Activated CD4-positive, alpha-beta T cell treated with anti-CD3 and anti-CD28 coated beads, Interleukin-2, amount 10 ng/mL, durations not matched to agents 7 days and 5 days (primary cell): ENCODE results near the gene OPCML. TPM values are rescaled to one million over a fixed set of nuclear protein-coding genes. Genes with fewer than 3 reads are reported as not detected.

ENCODE experiments used
- CTCF ChIA-PET: fragments of 350-600 bp; sonication (Branson Sonifier 250); formaldehyde crosslinking; loops from one replicate; lab custom pipeline; 2021; ENCODE audit warnings: antibody characterized with exemption; lab: Charles Lee
- POLR2A ChIA-PET: fragments of 350-600 bp; sonication (Branson Sonifier 250); formaldehyde crosslinking; loops from one replicate; lab custom pipeline; 2021; ENCODE audit warnings: antibody characterized with exemption; lab: Charles Lee
- DNase-seq: peaks from one replicate; pipeline ENCODE4 v3.0.0-alpha.2; 2020
- H3K27ac Mint-ChIP-seq: one replicate; pipeline ENCODE4 v1.8.0; 2021; ENCODE audit warnings: mild to moderate bottlenecking, moderate library complexity, mixed read lengths
- H3K27me3 Mint-ChIP-seq: one replicate; pipeline ENCODE4 v1.8.0; 2021; ENCODE audit warnings: mixed read lengths
- H3K36me3 Mint-ChIP-seq: one replicate; pipeline ENCODE4 v1.8.0; 2021; ENCODE audit warnings: low read depth, mixed read lengths
- H3K4me1 Mint-ChIP-seq: one replicate; pipeline ENCODE4 v1.8.0; 2021; ENCODE audit warnings: mixed read lengths
- H3K4me3 Mint-ChIP-seq: one replicate; pipeline ENCODE4 v1.8.0; 2021; ENCODE audit warnings: mild to moderate bottlenecking, moderate library complexity, mixed read lengths
- H3K9me3 Mint-ChIP-seq: one replicate; pipeline ENCODE4 v1.8.0; 2021; ENCODE audit warnings: mixed read lengths
- total RNA-seq, 2 experiments: library from RNA; stranded (reverse); gene quantifications; one replicate each; pipeline ENCODE4 v1.2.3, GENCODE V29; 2021

Gene OPCML
- total RNA-seq, 2 experiments from 2014 or later = not detected

- no peak overlapping the region for H3K27ac Mint-ChIP-seq
- DNase-seq = no peak
- CTCF ChIA-PET = no interaction called here
- H3K27me3 Mint-ChIP-seq = no peaks in the 10 kb centered on the region
- no peaks in the 10 kb centered on the region for H3K36me3 Mint-ChIP-seq
- no peaks in the 10 kb centered on the region for H3K4me1 Mint-ChIP-seq
- POLR2A ChIA-PET = no interaction called here
- H3K9me3 Mint-ChIP-seq = no peaks in the 10 kb centered on the region
- no peak overlapping the region for H3K4me3 Mint-ChIP-seq
These were observed 738.5 kb downstream of the OPCML start for GRCh38 chr11:132793831-132794230.

- Mint-ChIP-seq H3K27ac (no peak overlapping the region), H3K4me1 (no peaks in the 10 kb centered on the region), H3K36me3 (no peaks in the 10 kb centered on the region), H3K9me3 (no peaks in the 10 kb centered on the region), H3K4me3 (no peak overlapping the region), H3K27me3 (no peaks in the 10 kb centered on the region)
- POLR2A ChIA-PET = no interaction called here
- no peak for DNase-seq
- CTCF ChIA-PET = no interaction called here
These were observed 739.8 kb downstream of the OPCML start for GRCh38 chr11:132792341-132793140.

DNA sequence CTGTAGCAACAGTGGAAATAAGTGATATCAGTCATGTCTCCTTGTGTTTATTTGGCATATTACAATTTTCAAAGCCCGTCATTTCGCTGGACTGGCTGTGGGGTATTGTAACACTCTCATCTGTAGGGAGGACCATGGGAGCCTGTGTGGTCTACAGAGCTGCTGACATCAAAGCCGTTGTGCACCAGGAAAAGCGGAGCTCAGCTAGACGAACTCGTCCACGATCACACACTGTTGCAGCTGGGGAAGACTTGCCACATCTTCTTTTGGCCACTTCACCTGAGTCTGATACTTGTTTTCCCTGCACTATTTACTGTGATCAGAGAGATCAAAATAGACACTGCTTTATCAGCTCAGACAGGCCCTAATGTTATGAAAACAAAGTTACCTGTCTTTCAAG is 741.3 kb downstream of the OPCML start:
- Mint-ChIP-seq H3K4me3 (no peak overlapping the region), H3K9me3 (no peaks in the 10 kb centered on the region), H3K27me3 (no peaks in the 10 kb centered on the region), H3K4me1 (no peaks in the 10 kb centered on the region), H3K27ac (no peak overlapping the region), H3K36me3 (no peaks in the 10 kb centered on the region)
- DNase-seq = no peak
- CTCF ChIA-PET = interaction anchor here (0.6 kb wide), 1 partner anchor 547 kb away, joined by 3 read pairs; no protein-coding TSS in a partner anchor
- POLR2A ChIA-PET = no interaction called here

GRCh38 chr11:132790466-132790865 is 741.8 kb downstream of the OPCML start:
- CTCF ChIA-PET = interaction anchor here (0.6 kb wide), 1 partner anchor 547 kb away, joined by 3 read pairs; no protein-coding TSS in a partner anchor
- Mint-ChIP-seq H3K27me3 (no peaks in the 10 kb centered on the region), H3K4me3 (no peak overlapping the region), H3K4me1 (no peaks in the 10 kb centered on the region), H3K36me3 (no peaks in the 10 kb centered on the region), H3K27ac (no peak overlapping the region), H3K9me3 (no peaks in the 10 kb centered on the region)
- POLR2A ChIA-PET = no interaction called here
- DNase-seq = no peak

DNA sequence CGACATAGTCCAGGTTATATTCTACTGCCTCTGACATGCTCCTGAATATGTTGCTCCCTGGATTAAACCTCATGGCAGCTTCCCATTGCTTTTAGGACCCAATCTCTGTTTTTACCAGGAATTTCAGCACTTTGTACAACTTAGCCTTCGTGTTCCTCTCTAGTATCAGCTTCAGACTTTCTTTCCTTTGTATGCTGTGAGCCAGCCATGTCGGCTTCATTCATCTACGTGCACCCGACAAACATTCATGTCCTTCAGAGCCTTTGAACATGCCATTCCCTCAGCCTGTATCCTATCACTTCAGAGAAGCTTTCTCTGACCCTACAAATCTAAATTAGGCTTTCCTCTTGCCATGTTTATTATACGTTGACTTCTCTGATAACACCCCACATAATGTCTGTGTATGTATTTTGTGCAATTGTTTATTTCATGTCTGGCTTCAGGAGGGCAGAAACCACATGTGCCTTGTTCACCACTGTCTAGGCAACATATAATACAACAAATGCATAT is 743.4 kb downstream of the OPCML start:
- H3K27me3 Mint-ChIP-seq = no peaks in the 10 kb centered on the region
- no peaks in the 10 kb centered on the region for H3K36me3 Mint-ChIP-seq
- no peak overlapping the region for H3K27ac Mint-ChIP-seq
- no peak for DNase-seq
- ChIA-PET POLR2A (no interaction called here), CTCF (interaction anchor here (0.9 kb wide), 1 partner anchor 22 kb away, joined by 3 read pairs; no protein-coding TSS in a partner anchor)
- no peak overlapping the region for H3K4me3 Mint-ChIP-seq
- no peaks in the 10 kb centered on the region for H3K9me3 Mint-ChIP-seq
- H3K4me1 Mint-ChIP-seq = no peaks in the 10 kb centered on the region

GRCh38 chr11:132785878-132786277 is 746.4 kb downstream of the OPCML start:
- no peak for DNase-seq
- H3K27me3 Mint-ChIP-seq = no peaks in the 10 kb centered on the region
- no peak overlapping the region for H3K4me3 Mint-ChIP-seq
- H3K27ac Mint-ChIP-seq = no peak overlapping the region
- ChIA-PET CTCF (no interaction called here), POLR2A (no interaction called here)
- H3K9me3 Mint-ChIP-seq = no peaks in the 10 kb centered on the region
- H3K4me1 Mint-ChIP-seq = no peaks in the 10 kb centered on the region
- no peaks in the 10 kb centered on the region for H3K36me3 Mint-ChIP-seq

DNA sequence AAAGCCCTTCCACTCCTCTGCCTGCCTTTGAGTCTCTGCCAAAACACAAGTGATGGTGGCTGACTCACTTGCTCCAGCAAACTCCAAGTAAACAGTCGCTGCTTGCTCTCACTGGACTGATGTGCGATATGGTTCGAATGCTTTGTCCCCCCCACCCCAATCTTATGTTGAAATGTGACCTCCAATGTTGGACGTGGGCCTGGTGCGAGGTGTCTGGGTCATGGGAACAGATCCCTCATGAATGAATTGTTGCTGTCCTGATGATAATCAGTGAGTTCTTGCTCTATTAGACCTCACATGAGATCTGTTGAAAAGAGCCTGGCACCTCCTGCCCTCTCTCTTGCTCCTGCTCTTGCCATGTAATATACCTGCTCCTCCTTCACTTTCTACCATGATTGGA is 747.9 kb downstream of the OPCML start:
- CTCF ChIA-PET = no interaction called here

DNA sequence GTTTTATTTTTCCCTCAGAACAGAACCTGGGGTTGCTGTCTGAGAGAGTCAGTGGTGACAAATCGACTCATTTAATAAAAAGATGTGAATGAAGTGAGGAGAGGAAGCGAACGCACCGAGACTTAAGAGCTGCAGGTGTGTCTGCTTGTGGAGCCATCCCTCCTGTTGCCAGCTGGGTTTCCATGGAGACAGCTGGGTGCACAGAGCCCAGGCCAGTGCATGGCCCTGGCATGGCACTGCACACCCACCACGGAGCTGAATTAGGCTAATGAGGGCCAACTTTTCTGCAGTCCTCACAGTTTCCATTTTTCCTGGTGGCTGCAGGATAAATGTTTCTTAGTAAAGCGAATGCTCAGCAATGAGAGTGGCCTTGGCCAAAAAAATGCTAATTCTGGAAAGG is 750.2 kb downstream of the OPCML start:
- Mint-ChIP-seq H3K27me3 (no peaks in the 10 kb centered on the region), H3K4me1 (no peaks in the 10 kb centered on the region), H3K4me3 (no peak overlapping the region), H3K9me3 (no peaks in the 10 kb centered on the region), H3K27ac (no peak overlapping the region), H3K36me3 (no peaks in the 10 kb centered on the region)
- DNase-seq = no peak
- POLR2A ChIA-PET = no interaction called here
- CTCF ChIA-PET = no interaction called here

More for the DNA sequence above, 747.9 kb downstream of the OPCML start:
- POLR2A ChIA-PET = no interaction called here
- H3K27ac Mint-ChIP-seq = no peak overlapping the region
- H3K4me1 Mint-ChIP-seq = no peaks in the 10 kb centered on the region
- no peaks in the 10 kb centered on the region for H3K9me3 Mint-ChIP-seq
- DNase-seq = no peak
- no peak overlapping the region for H3K4me3 Mint-ChIP-seq
- H3K27me3 Mint-ChIP-seq = no peaks in the 10 kb centered on the region
- no peaks in the 10 kb centered on the region for H3K36me3 Mint-ChIP-seq

GRCh38 chr11:132780046-132780445 is 752.3 kb downstream of the OPCML start:
- ChIA-PET CTCF (no interaction called here), POLR2A (no interaction called here)

GRCh38 chr11:132779497-132779896 is 752.8 kb downstream of the OPCML start:
- ChIA-PET CTCF (no interaction called here), POLR2A (no interaction called here)
- H3K4me1 Mint-ChIP-seq = no peaks in the 10 kb centered on the region
- no peak overlapping the region for H3K27ac Mint-ChIP-seq
- no peaks in the 10 kb centered on the region for H3K27me3 Mint-ChIP-seq
- no peaks in the 10 kb centered on the region for H3K36me3 Mint-ChIP-seq
- H3K9me3 Mint-ChIP-seq = no peaks in the 10 kb centered on the region
- DNase-seq = no peak
- H3K4me3 Mint-ChIP-seq = no peak overlapping the region

More at GRCh38 chr11:132780046-132780445, 752.3 kb downstream of the OPCML start:
- no peak for DNase-seq
- no peaks in the 10 kb centered on the region for H3K9me3 Mint-ChIP-seq
- H3K36me3 Mint-ChIP-seq = no peaks in the 10 kb centered on the region
- no peak overlapping the region for H3K27ac Mint-ChIP-seq
- no peaks in the 10 kb centered on the region for H3K27me3 Mint-ChIP-seq
- H3K4me3 Mint-ChIP-seq = no peak overlapping the region
- no peaks in the 10 kb centered on the region for H3K4me1 Mint-ChIP-seq

- H3K4me3 Mint-ChIP-seq = no peak overlapping the region
- CTCF ChIA-PET = interaction anchor here (1.8 kb wide), 1 partner anchor 8 kb away, joined by 4 read pairs; no protein-coding TSS in a partner anchor
- no peak for DNase-seq
- no peaks in the 10 kb centered on the region for H3K4me1 Mint-ChIP-seq
- no peaks in the 10 kb centered on the region for H3K27me3 Mint-ChIP-seq
- POLR2A ChIA-PET = no interaction called here
- no peaks in the 10 kb centered on the region for H3K9me3 Mint-ChIP-seq
- H3K36me3 Mint-ChIP-seq = no peaks in the 10 kb centered on the region
- no peak overlapping the region for H3K27ac Mint-ChIP-seq
These were observed 755.0 kb downstream of the OPCML start for GRCh38 chr11:132777067-132777975.

GRCh38 chr11:132773751-132774150 is 758.5 kb downstream of the OPCML start:
- Mint-ChIP-seq H3K27me3 (peaks cover 2% of the 10 kb centered on the region), H3K27ac (no peak overlapping the region), H3K4me3 (no peak overlapping the region), H3K36me3 (no peaks in the 10 kb centered on the region), H3K4me1 (no peaks in the 10 kb centered on the region), H3K9me3 (no peaks in the 10 kb centered on the region)
- ChIA-PET POLR2A (no interaction called here), CTCF (no interaction called here)
- DNase-seq = no peak
